Measurements from ENCODE around the gene CKMT2. TPM values are rescaled to one million over a fixed set of nuclear protein-coding genes. Genes with fewer than 3 reads are reported as not detected.

CKMT2 gene
- 1 to 10 TPM; 4.4 to 7.4 (median 4.6) TPM for polyA plus RNA-seq (ENCODE audit: insufficient read length in 3 of 3)

- peak; percentile 25 to 51 (median 36) for DNase-seq (ENCODE audit: low read depth in 3 of 3, low spot score in 2 of 3)
These were observed at the start of gene CKMT2 for GRCh38 chr5:81233080-81233634. CKMT2 (plus strand) TSS chr5:81233322; CDS start chr5:81251133, 17,811 bp downstream.

GRCh38 chr5:81183811-81184748 lies 49.0 kb upstream of the CKMT2 start:
- DNase-seq (ENCODE audit: low read depth in 3 of 3, low spot score in 2 of 3), result no peak

GRCh38 chr5:81184749-81185110 lies 48.4 kb upstream of the CKMT2 start:
- no peak for DNase-seq (ENCODE audit: low read depth in 3 of 3, low spot score in 2 of 3)

GRCh38 chr5:81187885-81188284 lies 45.2 kb upstream of the CKMT2 start:
- DNase-seq (ENCODE audit: low read depth in 3 of 3, low spot score in 2 of 3), result no peak

- no peak for DNase-seq (ENCODE audit: low read depth in 3 of 3, low spot score in 2 of 3)
These were observed 44.2 kb upstream of the CKMT2 start for GRCh38 chr5:81188962-81189361.

- no peak for DNase-seq (ENCODE audit: low read depth in 3 of 3, low spot score in 2 of 3)
These were observed 43.1 kb upstream of the CKMT2 start for GRCh38 chr5:81189875-81190498.

- DNase-seq (ENCODE audit: low read depth in 3 of 3, low spot score in 2 of 3), result no peak
These were observed 41.3 kb upstream of the CKMT2 start for GRCh38 chr5:81191726-81192372.

- no peak for DNase-seq (ENCODE audit: low read depth in 3 of 3, low spot score in 2 of 3)
These were observed 40.8 kb upstream of the CKMT2 start for GRCh38 chr5:81192373-81192750.

GRCh38 chr5:81194633-81195334 lies 38.3 kb upstream of the CKMT2 start:
- peak; percentile 36 to 63 (median 59) for DNase-seq (ENCODE audit: low read depth in 3 of 3, low spot score in 2 of 3)

- DNase-seq (ENCODE audit: low read depth in 3 of 3, low spot score in 2 of 3), result no peak
These were observed 37.7 kb upstream of the CKMT2 start for GRCh38 chr5:81195335-81195929.

- DNase-seq (ENCODE audit: low read depth in 3 of 3, low spot score in 2 of 3), result no peak
These were observed 30.5 kb upstream of the CKMT2 start for GRCh38 chr5:81202655-81203054.

GRCh38 chr5:81203729-81204128 lies 29.4 kb upstream of the CKMT2 start:
- DNase-seq (ENCODE audit: low read depth in 3 of 3, low spot score in 2 of 3), result no peak

- no peak for DNase-seq (ENCODE audit: low read depth in 3 of 3, low spot score in 2 of 3)
These were observed 28.9 kb upstream of the CKMT2 start for GRCh38 chr5:81204205-81204604.

GRCh38 chr5:81205058-81205457 lies 28.1 kb upstream of the CKMT2 start:
- no peak for DNase-seq (ENCODE audit: low read depth in 3 of 3, low spot score in 2 of 3)

- no peak for DNase-seq (ENCODE audit: low read depth in 3 of 3, low spot score in 2 of 3)
These were observed 26.1 kb upstream of the CKMT2 start for GRCh38 chr5:81207009-81207408.

GRCh38 chr5:81208904-81209303 lies 24.2 kb upstream of the CKMT2 start:
- DNase-seq (ENCODE audit: low read depth in 3 of 3, low spot score in 2 of 3), result no peak

GRCh38 chr5:81209386-81209785 lies 23.7 kb upstream of the CKMT2 start:
- no peak for DNase-seq (ENCODE audit: low read depth in 3 of 3, low spot score in 2 of 3)

GRCh38 chr5:81209869-81210493 lies 23.1 kb upstream of the CKMT2 start:
- DNase-seq (ENCODE audit: low read depth in 3 of 3, low spot score in 2 of 3), result no peak

GRCh38 chr5:81212211-81212751 lies 20.8 kb upstream of the CKMT2 start:
- DNase-seq (ENCODE audit: low read depth in 3 of 3, low spot score in 2 of 3), result no peak

Measured in right renal cortex interstitium (tissue), 3 donors.